H1 (cell line): ENCODE measurements around the gene MPV17. TPM values are rescaled to one million over a fixed set of nuclear protein-coding genes. Genes with fewer than 3 reads are reported as not detected.
A peak's percentile ranks its signal among the peaks of the same experiment; 100 is the strongest.

Experiments used
- CTCF ChIA-PET: fragments of 300-600 bp; sonication (Branson Sonifier 250); formaldehyde crosslinking; loops from one replicate; lab custom pipeline; 2021; ENCODE audit not compliant: partially characterized antibody; lab: Charles Lee
- POLR2A ChIA-PET: fragments of 300-600 bp; sonication (Branson Sonifier 250); formaldehyde crosslinking; loops from one replicate; lab custom pipeline; 2021; ENCODE audit warnings: inconsistent platforms; ENCODE audit not compliant: partially characterized antibody; lab: Charles Lee
- DNase-seq, 2 experiments: peaks; one replicate each; pipeline versions ENCODE4 v3.0.0 to v3.0.0-alpha.2; 2010 to 2022; ENCODE audit warnings: low spot score in 2 of 2, low read depth in 1 of 2, mixed read lengths in 1 of 2
- FAIRE-seq: peaks from 2 replicates; lab custom pipeline; 2011; peaks lifted over from hg19 to GRCh38; lab: Jason Lieb, UNC
- H2AFZ ChIP-seq: 2 replicates; pipeline ENCODE4 v1.8.1; 2012; ENCODE audit warnings: low read length, inconsistent platforms
- H2AK5ac ChIP-seq: 2 replicates; pipeline ENCODE4 v1.6.1; 2013; ENCODE audit warnings: low read depth, low read length
- H2BK120ac ChIP-seq: replicated peaks from 2 replicates; pipeline ENCODE3; 2013; ENCODE audit warnings: low read depth, low read length, inconsistent platforms
- H2BK12ac ChIP-seq: 2 replicates; pipeline ENCODE4 v1.6.1; 2013; ENCODE audit warnings: low read depth, low read length
- H2BK15ac ChIP-seq: 2 replicates; pipeline ENCODE4 v1.6.1; 2013; ENCODE audit warnings: low read length
- H2BK20ac ChIP-seq: 2 replicates; pipeline ENCODE4 v1.6.1; 2013; ENCODE audit warnings: low read length
- H2BK5ac ChIP-seq: 2 replicates; pipeline ENCODE4 v1.6.1; 2013; ENCODE audit warnings: low read depth, low read length
- H3K14ac ChIP-seq: 2 replicates; pipeline ENCODE4 v1.6.1; 2013; ENCODE audit warnings: inconsistent platforms; ENCODE audit not compliant: insufficient read length
- H3K18ac ChIP-seq: 2 replicates; pipeline ENCODE4 v1.6.1; 2013; ENCODE audit warnings: low read length; ENCODE audit errors: extremely low read depth
- H3K23ac ChIP-seq: 2 replicates; pipeline ENCODE4 v1.6.1; 2013; ENCODE audit warnings: inconsistent platforms; ENCODE audit not compliant: insufficient read length
- H3K23me2 ChIP-seq: 2 replicates; pipeline ENCODE4 v1.6.1; 2013; ENCODE audit warnings: low read depth, low read length
- H3K27ac ChIP-seq: 2 replicates; pipeline ENCODE4 v1.6.1; 2011; ENCODE audit warnings: low read depth, low read length, inconsistent platforms
- H3K27me3 ChIP-seq, 4 experiments: replicated peaks in 1 of 4; 1 replicate in 1 of 4; 2 replicates in 3 of 4; pipeline versions ENCODE4 v1.6.1 to v1.8.1; 2011 to 2013; ENCODE audit warnings: low read length in 3 of 4, mild to moderate bottlenecking in 3 of 4, inconsistent platforms in 2 of 4, mixed read lengths in 2 of 4, moderate library complexity in 1 of 4; ENCODE audit not compliant: control insufficient read depth in 3 of 4, insufficient read depth in 3 of 4; ENCODE audit errors: extremely low read depth in 1 of 4
- H3K36me3 ChIP-seq, 4 experiments: 2 replicates each; pipeline versions ENCODE4 v1.6.1 to v1.8.1; 2011 to 2013; ENCODE audit warnings: mild to moderate bottlenecking in 4 of 4, low read length in 3 of 4, moderate library complexity in 2 of 4, control low read depth in 1 of 4, inconsistent platforms in 1 of 4; ENCODE audit not compliant: insufficient read depth in 4 of 4, control insufficient read depth in 2 of 4
- H3K4ac ChIP-seq: replicated peaks from 2 replicates; pipeline ENCODE3; 2013; ENCODE audit warnings: low read length, low read depth, mixed read lengths, inconsistent platforms; ENCODE audit not compliant: insufficient read length
- H3K4me1 ChIP-seq, 4 experiments: replicated peaks in 1 of 4; 1 replicate in 1 of 4; 2 replicates in 3 of 4; pipeline versions ENCODE4 v1.6.1 to v1.8.1; 2011 to 2013; ENCODE audit warnings: low read length in 3 of 4, inconsistent platforms in 2 of 4, mixed read lengths in 1 of 4; ENCODE audit not compliant: insufficient read depth in 4 of 4, control insufficient read depth in 3 of 4
- H3K4me2 ChIP-seq, 2 experiments: 2 replicates each; pipeline versions ENCODE4 v1.6.1 to v1.8.1; 2011 to 2013; ENCODE audit warnings: low read depth in 2 of 2, low read length in 2 of 2, control low read depth in 1 of 2, inconsistent platforms in 1 of 2, mild to moderate bottlenecking in 1 of 2; ENCODE audit not compliant: insufficient read depth in 1 of 2
- H3K4me3 ChIP-seq, 4 experiments: fragments of 200-600, 300-600 bp in 1 of 4; sonication (generic), shearing (Covaris generic), sonication (Bioruptor Twin) in 1 of 4; 2 replicates each; pipeline versions ENCODE4 v1.5.1 to v1.8.1; 2011 to 2016; ENCODE audit warnings: low read length in 4 of 4, low read depth in 3 of 4, control low read depth in 2 of 4, inconsistent platforms in 2 of 4, mild to moderate bottlenecking in 2 of 4, mixed read lengths in 1 of 4, moderate library complexity in 1 of 4; ENCODE audit not compliant: insufficient read depth in 2 of 4; ENCODE audit errors: extremely low read depth in 1 of 4
- H3K56ac ChIP-seq: replicated peaks from 2 replicates; pipeline ENCODE3; 2013; ENCODE audit warnings: low read depth, mild to moderate bottlenecking, mixed read lengths, low read length, inconsistent platforms; ENCODE audit not compliant: insufficient read length
- H3K79me1 ChIP-seq: 2 replicates; pipeline ENCODE4 v1.6.1; 2013; ENCODE audit warnings: low read depth, low read length, control low read depth
- H3K79me2 ChIP-seq, 2 experiments: 2 replicates each; pipeline versions ENCODE4 v1.6.1 to v1.8.1; 2012 to 2013; ENCODE audit warnings: low read length in 2 of 2, mild to moderate bottlenecking in 2 of 2, inconsistent platforms in 1 of 2; ENCODE audit not compliant: insufficient read depth in 2 of 2, control insufficient read depth in 1 of 2
- H3K9ac ChIP-seq, 4 experiments: replicated peaks in 1 of 4; 1 replicate in 1 of 4; 2 replicates in 3 of 4; pipeline versions ENCODE4 v1.6.1 to v1.8.1; 2011 to 2013; ENCODE audit warnings: low read depth in 3 of 4, low read length in 3 of 4, control low read depth in 2 of 4, mild to moderate bottlenecking in 2 of 4, moderate library complexity in 2 of 4, inconsistent platforms in 1 of 4; ENCODE audit errors: extremely low read depth in 1 of 4
- H3K9me3 ChIP-seq, 2 experiments: 2 replicates each; pipeline versions ENCODE4 v1.6.1 to v1.8.1; 2012 to 2013; ENCODE audit warnings: mild to moderate bottlenecking in 2 of 2, moderate library complexity in 2 of 2, control low read depth in 1 of 2, inconsistent platforms in 1 of 2, low read depth in 1 of 2, low read length in 1 of 2, mixed read lengths in 1 of 2; ENCODE audit not compliant: insufficient read depth in 2 of 2
- H4K20me1 ChIP-seq, 2 experiments: replicated peaks in 1 of 2; 2 replicates each; pipeline versions ENCODE3 to v1.8.1; 2011 to 2013; ENCODE audit warnings: inconsistent platforms in 2 of 2, low read length in 2 of 2, mild to moderate bottlenecking in 1 of 2; ENCODE audit not compliant: insufficient read depth in 2 of 2, control insufficient read depth in 1 of 2
- H4K5ac ChIP-seq: 2 replicates; pipeline ENCODE4 v1.6.1; 2013; ENCODE audit warnings: low read length, low read depth, mixed read lengths, inconsistent platforms; ENCODE audit not compliant: insufficient read length
- H4K8ac ChIP-seq: 2 replicates; pipeline ENCODE4 v1.8.0; 2013; ENCODE audit warnings: mild to moderate bottlenecking, moderate library complexity, low read length, inconsistent platforms; ENCODE audit not compliant: insufficient read depth; ENCODE audit errors: extremely low read depth
- H4K91ac ChIP-seq: replicated peaks from 2 replicates; pipeline ENCODE3; 2013; ENCODE audit warnings: low read length, mixed read lengths, inconsistent platforms; ENCODE audit not compliant: insufficient read length
- CBX5 ChIP-seq: fragments of 300-800, 300-1000 bp; sonication (generic); IDR thresholded peaks from 2 replicates; pipeline ENCODE4 v1.7.1; 2016; ENCODE audit warnings: antibody characterized with exemption, low read length, low read depth
- GABPA ChIP-seq: IDR thresholded peaks from 2 replicates; pipeline ENCODE4 v1.6.1; 2011; ENCODE audit warnings: mild to moderate bottlenecking, low read length, moderate library complexity, borderline replicate concordance; ENCODE audit not compliant: insufficient read depth
- KDM5A ChIP-seq: fragments of 200-600 bp; IDR thresholded peaks from 2 replicates; pipeline ENCODE4 v1.7.1; 2012; ENCODE audit warnings: mild to moderate bottlenecking, low read length, inconsistent platforms, mixed read lengths
- RXRA ChIP-seq: IDR thresholded peaks from 2 replicates; pipeline ENCODE4 v1.6.1; 2011; ENCODE audit warnings: low read depth, mild to moderate bottlenecking, low read length, moderate library complexity; ENCODE audit not compliant: insufficient read depth
- WGBS, 2 experiments: shearing (Covaris generic) in 1 of 2; methylation state at CpG; one replicate each; pipeline versions ENCODE4 v1.1.6 to v1.1.7; 2013 to 2015; ENCODE audit warnings: low lambda C conversion rate in 2 of 2, mixed read lengths in 2 of 2, inconsistent platforms in 1 of 2, low coverage in 1 of 2, missing lambda C conversion rate in 1 of 2; ENCODE audit not compliant: insufficient replicate concordance in 2 of 2, insufficient coverage in 1 of 2, insufficient read length in 1 of 2; ENCODE audit errors: extremely low coverage in 1 of 2, missing lambda C conversion rate in 1 of 2; 5-methylcytosine and 5-hydroxymethylcytosine counted together
- polyA plus RNA-seq, 7 experiments: library from polyadenylated mRNA; depleted of rRNA in 3 of 7; stranded (reverse) in 5 of 7; unstranded in 2 of 7; fragments of >200 nt in 5 of 7; fragments of 200-250 nt in 2 of 7; gene quantifications; 1 replicate in 5 of 7; 2 replicates in 1 of 7; 4 replicates in 1 of 7; pipeline versions ENCODE4 v1.2.1 to v1.2.3, GENCODE V29; 2011 to 2013; ENCODE audit warnings: missing spikeins in 2 of 7, mixed read lengths in 2 of 7
- total RNA-seq: library from RNA; stranded (reverse); fragmentation: NEBNext Ultra II Directional; extraction: Animal tissue kit (Norgen Biotek cat#: 25700); gene quantifications from 2 replicates; pipeline ENCODE4 v1.2.1, GENCODE V29; 2021

MPV17 gene
- total and polyA plus RNA-seq, 2 of the 8 experiments (the other 6 are each of a cell fraction or from before 2014, with no cell fraction given) = 45.2 to 181 TPM

DNA sequence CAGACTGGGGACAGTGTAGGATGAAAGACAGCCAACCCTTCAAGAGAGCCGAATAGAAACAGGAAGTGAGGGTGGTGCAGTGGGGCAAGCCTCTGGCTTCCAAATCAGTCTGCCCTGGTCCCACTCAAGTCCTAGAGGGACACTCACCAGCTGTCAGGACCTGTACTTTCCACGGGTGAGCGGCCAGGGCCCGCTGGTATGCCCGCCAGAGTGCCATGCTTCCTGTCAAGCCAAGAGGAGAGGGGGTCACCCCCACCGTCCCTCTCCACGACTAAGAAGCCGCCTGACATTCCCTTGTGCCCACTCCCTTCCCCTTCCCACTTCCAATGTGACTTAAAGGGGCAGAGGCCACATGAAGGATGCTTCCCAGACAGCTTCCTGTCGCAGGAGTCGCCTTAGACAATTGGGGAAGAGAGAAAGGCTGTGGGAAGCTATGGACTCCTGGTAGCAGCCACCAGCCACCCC, 564 bp downstream of the MPV17 start:
- no peak for DNase-seq
- H2BK120ac ChIP-seq = no peak overlapping the region
- H2BK20ac ChIP-seq = no peak overlapping the region
- no peaks in the 10 kb centered on the region for H3K27me3 ChIP-seq
- peak overlapping the region; percentile 92; the same call in 1 of the 2 replicates for H2BK5ac ChIP-seq
- no peak overlapping the region for H3K23ac ChIP-seq
- H3K9me3 ChIP-seq = no peaks in the 10 kb centered on the region
- H3K27ac ChIP-seq = peak overlapping the region; percentile 94
- peak overlapping the region; percentile 55 to 93 (median 86) for H3K9ac ChIP-seq
- H3K79me1 ChIP-seq = no peaks in the 10 kb centered on the region
- H3K14ac ChIP-seq = no peak overlapping the region
- H3K18ac ChIP-seq = 0 out of 2 replicates have a peak overlapping the region, but pooled peaks have one; percentile 51
- H2BK12ac ChIP-seq = no peak overlapping the region
- H2AK5ac ChIP-seq = no peak overlapping the region
- H2AFZ ChIP-seq = 0 out of 2 replicates have a peak overlapping the region, but pooled peaks have one; percentile 54
- no peak overlapping the region for H2BK15ac ChIP-seq
- no peak overlapping the region; the same call in 1 of the 2 replicates for H4K8ac ChIP-seq
- peak overlapping the region; percentile 20 for H3K56ac ChIP-seq
- H4K5ac ChIP-seq = peak overlapping the region; percentile 1
- peak overlapping the region; percentile 25 for H4K91ac ChIP-seq
- H4K20me1 ChIP-seq = no peaks in the 10 kb centered on the region
- peaks cover 9 to 16% (median 13%) of the 10 kb centered on the region in 4 experiments; a peak in 6 of 8 replicates for H3K36me3 ChIP-seq
- 18% methylated on average over 10 of the region's 10 CpGs; no CpG with 5 or more reads in 1 of the 2 experiments for WGBS, 2 experiments
- CTCF ChIA-PET = interaction anchor here (0.7 to 10.3 kb wide), 12 partner anchors 10 to 79 kb away, joined by 3 to 128 read pairs (median 4); partner anchors contain the start of genes GTF3C2, SNX17 and UCN
- H3K23me2 ChIP-seq = peaks cover 7% of the 10 kb centered on the region
- H3K4me1 ChIP-seq = peaks cover 0 to 10% (median 0%) of the 10 kb centered on the region in 4 experiments; a peak in 4 of 7 replicates
- H3K4me2 ChIP-seq = peak overlapping the region; percentile 96 to 97
- H3K4ac ChIP-seq = no peak overlapping the region
- POLR2A ChIA-PET = interaction anchor here (0.6 to 9.4 kb wide), 26 partner anchors 8 to 361 kb away, joined by 3 to 105 read pairs (median 8); partner anchors contain the start of genes GTF3C2, TRIM54, UCN and ZNF513
- FAIRE-seq = no peak
- no peaks in the 10 kb centered on the region; a peak in 1 of 4 replicates for H3K79me2 ChIP-seq
- peak overlapping the region; percentile 85 to 99 (median 88) for H3K4me3 ChIP-seq
- TF ChIP-seq KDM5A = no peak
- no peak for TF ChIP-seq GABPA
- no peak for TF ChIP-seq CBX5
- TF ChIP-seq RXRA = no peak
